Neural progenitor cell (in vitro differentiated cells): ENCODE measurements around the gene SLITRK6. TPM values are rescaled to one million over a fixed set of nuclear protein-coding genes. Genes with fewer than 3 reads are reported as not detected.
A peak's percentile ranks its signal among the peaks of the same experiment; 100 is the strongest.

Experiments
- DNase-seq: peaks from one replicate; pipeline ENCODE4 v3.0.0-alpha.2; 2016; ENCODE audit warnings: low spot score
- H2AFZ ChIP-seq: fragments of 200-600 bp; sonication (generic); replicated peaks from 2 replicates; pipeline ENCODE4 v1.6.1; 2016; ENCODE audit warnings: antibody characterized with exemption
- H3F3A ChIP-seq: fragments of 200-600 bp; sonication (generic); 2 replicates; pipeline ENCODE4 v1.6.1; 2016; ENCODE audit warnings: antibody characterized with exemption, low read depth
- H3K27ac ChIP-seq: fragments of 200-600 bp; sonication (generic); 2 replicates; pipeline ENCODE4 v1.5.1; 2016; ENCODE audit warnings: mild to moderate bottlenecking
- H3K27me3 ChIP-seq: fragments of 200-600 bp; sonication (generic); 2 replicates; pipeline ENCODE4 v1.6.1; 2016; ENCODE audit warnings: mild to moderate bottlenecking, moderate library complexity
- H3K36me3 ChIP-seq: fragments of 200-600 bp; sonication (generic); 2 replicates; pipeline ENCODE4 v1.5.1; 2016
- H3K4me1 ChIP-seq: fragments of 200-600 bp; sonication (generic); 2 replicates; pipeline ENCODE4 v1.6.1; 2016; ENCODE audit warnings: mixed run types
- H3K4me2 ChIP-seq: fragments of 200-600 bp; sonication (generic); 2 replicates; pipeline ENCODE4 v1.6.1; 2016
- H3K4me3 ChIP-seq: fragments of 200-600 bp; sonication (generic); 2 replicates; pipeline ENCODE4 v1.5.1; 2016
- H3K79me2 ChIP-seq: fragments of 200-600 bp; sonication (generic); 2 replicates; pipeline ENCODE4 v1.6.1; 2016; ENCODE audit warnings: low read depth
- H3K9ac ChIP-seq: fragments of 200-600 bp; sonication (generic); 2 replicates; pipeline ENCODE4 v1.6.1; 2016
- H3K9me3 ChIP-seq: fragments of 200-600 bp; sonication (generic); 2 replicates; pipeline ENCODE4 v1.5.1; 2016; ENCODE audit warnings: low read depth
- H4K20me1 ChIP-seq: fragments of 200-600 bp; sonication (generic); 2 replicates; pipeline ENCODE4 v1.6.1; 2016; ENCODE audit warnings: low read depth
- H3K27ac Mint-ChIP-seq: 3 replicates; pipeline ENCODE4 v1.8.0; 2021; ENCODE audit warnings: mixed read lengths
- H3K27me3 Mint-ChIP-seq: 2 replicates; pipeline ENCODE4 v1.8.0; 2022; ENCODE audit warnings: low read depth, mild to moderate bottlenecking, inconsistent platforms, moderate library complexity, mixed read lengths; ENCODE audit not compliant: insufficient read depth
- H3K36me3 Mint-ChIP-seq: 3 replicates; pipeline ENCODE4 v1.8.0; 2021; ENCODE audit warnings: mixed read lengths
- H3K4me1 Mint-ChIP-seq: 3 replicates; pipeline ENCODE4 v1.8.0; 2021; ENCODE audit warnings: mixed read lengths
- H3K4me3 Mint-ChIP-seq: 3 replicates; pipeline ENCODE4 v1.8.0; 2021; ENCODE audit warnings: mild to moderate bottlenecking, moderate library complexity, mixed read lengths
- H3K9me3 Mint-ChIP-seq: 3 replicates; pipeline ENCODE4 v1.8.0; 2020; ENCODE audit warnings: mixed read lengths
- EZH2 ChIP-seq: fragments of 200-600 bp; sonication (generic); IDR thresholded peaks from 2 replicates; pipeline ENCODE4 v1.6.1; 2017; ENCODE audit warnings: antibody characterized with exemption, mild to moderate bottlenecking, moderate library complexity
- EZH2phosphoT487 ChIP-seq: fragments of 200-600 bp; sonication (generic); IDR thresholded peaks from 2 replicates; pipeline ENCODE4 v1.6.1; 2017; ENCODE audit warnings: antibody characterized with exemption
- total RNA-seq: library from RNA; depleted of rRNA; stranded (reverse); fragments of >200 nt; gene quantifications from 2 replicates; pipeline ENCODE4 v1.2.3, GENCODE V29; 2015; ENCODE audit warnings: low replicate concordance
- TF ChIP-seq, protein P1 (sequence below): fragments of 200-600 bp; sonication (generic); IDR thresholded peaks from 2 replicates; pipeline ENCODE4 v1.5.1; 2017; ENCODE audit warnings: antibody characterized with exemption, mild to moderate bottlenecking

SLITRK6 gene
- total RNA-seq, 1 donor from 2014 or later = 0.75 TPM

DNA sequence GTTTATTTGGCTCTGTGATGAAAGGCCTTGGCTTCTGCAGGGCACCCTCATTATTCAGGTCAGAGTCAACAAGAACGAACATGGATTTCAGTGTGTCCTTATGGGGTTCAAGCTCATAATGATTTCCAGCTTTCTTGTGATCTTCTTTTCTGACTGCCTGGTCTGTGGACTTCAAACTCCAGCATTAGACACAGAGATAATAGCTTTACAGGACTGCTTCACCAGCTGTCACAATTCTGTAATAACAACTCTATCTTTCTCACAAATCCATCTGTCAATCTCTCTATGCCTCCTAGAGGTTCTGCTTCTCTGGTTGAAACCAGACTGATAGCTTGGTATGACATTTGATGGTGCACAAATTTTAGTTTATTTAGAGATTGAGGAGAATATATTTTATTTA lies 13.1 kb upstream of the SLITRK6 start:
- no peaks in the 10 kb centered on the region for H3K79me2 ChIP-seq
- TF ChIP-seq, protein P1, sequence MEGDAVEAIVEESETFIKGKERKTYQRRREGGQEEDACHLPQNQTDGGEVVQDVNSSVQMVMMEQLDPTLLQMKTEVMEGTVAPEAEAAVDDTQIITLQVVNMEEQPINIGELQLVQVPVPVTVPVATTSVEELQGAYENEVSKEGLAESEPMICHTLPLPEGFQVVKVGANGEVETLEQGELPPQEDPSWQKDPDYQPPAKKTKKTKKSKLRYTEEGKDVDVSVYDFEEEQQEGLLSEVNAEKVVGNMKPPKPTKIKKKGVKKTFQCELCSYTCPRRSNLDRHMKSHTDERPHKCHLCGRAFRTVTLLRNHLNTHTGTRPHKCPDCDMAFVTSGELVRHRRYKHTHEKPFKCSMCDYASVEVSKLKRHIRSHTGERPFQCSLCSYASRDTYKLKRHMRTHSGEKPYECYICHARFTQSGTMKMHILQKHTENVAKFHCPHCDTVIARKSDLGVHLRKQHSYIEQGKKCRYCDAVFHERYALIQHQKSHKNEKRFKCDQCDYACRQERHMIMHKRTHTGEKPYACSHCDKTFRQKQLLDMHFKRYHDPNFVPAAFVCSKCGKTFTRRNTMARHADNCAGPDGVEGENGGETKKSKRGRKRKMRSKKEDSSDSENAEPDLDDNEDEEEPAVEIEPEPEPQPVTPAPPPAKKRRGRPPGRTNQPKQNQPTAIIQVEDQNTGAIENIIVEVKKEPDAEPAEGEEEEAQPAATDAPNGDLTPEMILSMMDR = no peak
- TF ChIP-seq EZH2phosphoT487 = no peak
- no peak for TF ChIP-seq EZH2
- H3K4me3 ChIP-seq = no peak overlapping the region
- H3K36me3 ChIP-seq = no peaks in the 10 kb centered on the region
- H3K4me2 ChIP-seq = no peak overlapping the region
- no peak for DNase-seq
- Mint-ChIP-seq H3K36me3 (no peaks in the 10 kb centered on the region), H3K27ac (no peak overlapping the region), H3K27me3 (no peaks in the 10 kb centered on the region), H3K4me1 (no peaks in the 10 kb centered on the region), H3K4me3 (no peak overlapping the region), H3K9me3 (no peaks in the 10 kb centered on the region)
- no peak overlapping the region for H2AFZ ChIP-seq
- H3K27ac ChIP-seq = no peak overlapping the region
- H3K9me3 ChIP-seq = no peaks in the 10 kb centered on the region
- H4K20me1 ChIP-seq = no peaks in the 10 kb centered on the region
- no peak overlapping the region for H3K9ac ChIP-seq
- H3F3A ChIP-seq = no peaks in the 10 kb centered on the region
- H3K4me1 ChIP-seq = no peaks in the 10 kb centered on the region
- no peaks in the 10 kb centered on the region for H3K27me3 ChIP-seq

DNA sequence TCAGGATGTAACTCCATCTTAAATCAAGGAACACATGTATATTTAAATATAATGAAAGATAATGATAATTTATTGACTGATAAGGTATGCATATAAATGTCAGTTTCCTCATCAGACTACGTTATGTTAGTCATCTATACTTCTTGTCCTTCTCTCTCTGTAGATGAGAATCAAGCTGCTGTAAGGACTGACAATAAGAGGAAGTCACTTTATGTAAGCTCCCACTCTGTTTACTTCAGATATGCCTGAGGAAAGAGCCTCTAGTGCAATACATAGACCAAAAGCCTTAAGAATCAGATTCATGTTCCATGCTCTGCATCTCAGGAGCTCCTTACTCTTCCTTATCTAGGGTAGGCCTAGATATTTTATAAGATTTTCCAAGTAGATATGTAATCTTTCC lies 9.6 kb upstream of the SLITRK6 start:
- Histone ChIP-seq H2AFZ (no peak overlapping the region), H3K4me3 (no peak overlapping the region), H3F3A (no peaks in the 10 kb centered on the region), H3K4me2 (no peak overlapping the region), H4K20me1 (no peaks in the 10 kb centered on the region), H3K9ac (no peak overlapping the region), H3K79me2 (no peaks in the 10 kb centered on the region), H3K36me3 (no peaks in the 10 kb centered on the region), H3K27ac (no peak overlapping the region), H3K9me3 (no peaks in the 10 kb centered on the region), H3K4me1 (no peaks in the 10 kb centered on the region), H3K27me3 (no peaks in the 10 kb centered on the region)
- Mint-ChIP-seq H3K9me3 (no peaks in the 10 kb centered on the region), H3K4me1 (no peaks in the 10 kb centered on the region), H3K4me3 (no peak overlapping the region), H3K36me3 (no peaks in the 10 kb centered on the region), H3K27me3 (no peaks in the 10 kb centered on the region), H3K27ac (no peak overlapping the region)
- no peak for DNase-seq
- TF ChIP-seq EZH2 (no peak), EZH2phosphoT487 (no peak)
- TF ChIP-seq, protein P1 = no peak

DNA sequence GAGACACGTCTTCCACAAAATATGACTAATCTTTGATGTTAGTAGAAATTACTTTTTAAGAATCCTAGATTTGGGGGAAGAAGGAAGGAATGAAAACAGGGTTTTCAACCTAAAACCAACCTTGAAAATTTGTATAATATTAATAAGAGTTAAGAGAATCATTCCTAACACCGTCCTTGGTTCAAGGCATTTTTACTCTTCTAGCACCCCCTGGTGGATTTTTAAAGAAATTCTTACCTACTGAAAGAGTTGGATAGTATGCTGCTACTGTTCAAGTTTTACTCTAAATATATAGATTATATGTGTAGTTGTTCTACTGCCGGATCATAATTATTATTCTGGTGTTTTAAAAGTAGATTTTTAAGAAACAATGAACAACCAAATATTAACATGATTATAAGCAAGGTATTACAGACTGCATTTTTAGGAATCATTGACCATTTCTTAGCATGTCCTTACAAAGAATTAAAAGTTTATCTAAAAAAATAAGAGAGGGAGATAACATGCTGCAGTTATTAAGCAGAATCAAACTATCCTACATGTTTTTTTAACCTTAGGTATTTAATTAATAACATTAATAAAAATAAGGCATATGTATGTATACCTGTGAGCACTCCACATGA lies 7.4 kb upstream of the SLITRK6 start:
- H4K20me1 ChIP-seq = no peaks in the 10 kb centered on the region
- no peaks in the 10 kb centered on the region for H3F3A ChIP-seq
- H3K27me3 ChIP-seq = no peaks in the 10 kb centered on the region
- H3K27ac Mint-ChIP-seq = no peak overlapping the region
- no peaks in the 10 kb centered on the region for H3K79me2 ChIP-seq
- H3K27me3 Mint-ChIP-seq = no peaks in the 10 kb centered on the region
- H3K36me3 Mint-ChIP-seq = no peaks in the 10 kb centered on the region
- H3K4me1 Mint-ChIP-seq = no peaks in the 10 kb centered on the region
- H3K4me3 Mint-ChIP-seq = no peak overlapping the region
- TF ChIP-seq, protein P1 = peak; percentile 87
- no peak for TF ChIP-seq EZH2
- H3K9me3 Mint-ChIP-seq = no peaks in the 10 kb centered on the region
- no peaks in the 10 kb centered on the region for H3K4me1 ChIP-seq
- peak; percentile 62 for DNase-seq
- H2AFZ ChIP-seq = peak overlapping the region; percentile 76
- H3K9me3 ChIP-seq = no peaks in the 10 kb centered on the region
- no peak overlapping the region for H3K4me3 ChIP-seq
- H3K4me2 ChIP-seq = peak overlapping the region; percentile 55
- H3K9ac ChIP-seq = no peak overlapping the region
- H3K36me3 ChIP-seq = no peaks in the 10 kb centered on the region
- H3K27ac ChIP-seq = no peak overlapping the region
